H1 (cell line): ENCODE data around the gene PLK5. TPM values are rescaled to one million over a fixed set of nuclear protein-coding genes. Genes with fewer than 3 reads are reported as not detected.

ENCODE experiments used
- BACH1 ChIP-seq: IDR thresholded peaks from 2 replicates; pipeline ENCODE4 v1.6.1; 2012; ENCODE audit warnings: low read length, improper control_type of control experiment
- BCL11A ChIP-seq, 2 experiments: IDR thresholded peaks; one replicate each; pipeline ENCODE4 v1.6.1; 2011; ENCODE audit warnings: low read depth in 2 of 2, low read length in 2 of 2, mild to moderate bottlenecking in 2 of 2
- BRCA1 ChIP-seq: IDR thresholded peaks from 2 replicates; pipeline ENCODE4 v1.6.1; 2012; ENCODE audit warnings: low read depth, low read length, improper control_type of control experiment
- CTCF ChIP-seq, 3 experiments: IDR thresholded peaks; 1 replicate in 2 of 3; 2 replicates in 1 of 3; pipeline versions ENCODE4 v1.5.1 to v1.6.1; 2011; ENCODE audit warnings: low read length in 3 of 3, mild to moderate bottlenecking in 3 of 3, inconsistent platforms in 2 of 3, low read depth in 1 of 3, moderate library complexity in 1 of 3; ENCODE audit not compliant: insufficient read depth in 1 of 3; ENCODE audit errors: control extremely low read depth in 1 of 3
- EP300 ChIP-seq, 2 experiments: IDR thresholded peaks; 1 replicate in 1 of 2; 2 replicates in 1 of 2; pipeline ENCODE4 v1.6.1; 2011 to 2012; ENCODE audit warnings: low read depth in 2 of 2, low read length in 2 of 2, mild to moderate bottlenecking in 2 of 2, borderline replicate concordance in 1 of 2, inconsistent platforms in 1 of 2, moderate library complexity in 1 of 2
- EZH2 ChIP-seq: fragments of 200-600 bp; sonication (generic); IDR thresholded peaks from 2 replicates; pipeline ENCODE4 v1.7.1; 2012; ENCODE audit warnings: low read depth, mild to moderate bottlenecking, moderate library complexity, low read length, inconsistent platforms; ENCODE audit not compliant: severe bottlenecking
- GABPA ChIP-seq: IDR thresholded peaks from 2 replicates; pipeline ENCODE4 v1.6.1; 2011; ENCODE audit warnings: mild to moderate bottlenecking, low read length, moderate library complexity, borderline replicate concordance; ENCODE audit not compliant: insufficient read depth
- HDAC2 ChIP-seq, 2 experiments: fragments of 300-600 bp in 1 of 2; sonication (generic) in 1 of 2; IDR thresholded peaks; 2 replicates each; pipeline ENCODE4 v1.6.1; 2011 to 2012; ENCODE audit warnings: low read depth in 2 of 2, low read length in 2 of 2, mild to moderate bottlenecking in 2 of 2, moderate library complexity in 2 of 2, borderline replicate concordance in 1 of 2, inconsistent platforms in 1 of 2
- JUN ChIP-seq: IDR thresholded peaks from 2 replicates; pipeline ENCODE4 v1.6.1; 2011; ENCODE audit warnings: low read depth, mild to moderate bottlenecking, improper control_type of control experiment, low read length
- JUND ChIP-seq: IDR thresholded peaks from 2 replicates; pipeline ENCODE4 v1.6.1; 2011; ENCODE audit warnings: mild to moderate bottlenecking, improper control_type of control experiment, low read length
- KDM5A ChIP-seq: fragments of 200-600 bp; IDR thresholded peaks from 2 replicates; pipeline ENCODE4 v1.7.1; 2012; ENCODE audit warnings: mild to moderate bottlenecking, low read length, inconsistent platforms, mixed read lengths
- MAFK ChIP-seq: IDR thresholded peaks from 2 replicates; pipeline ENCODE4 v1.6.1; 2012; ENCODE audit warnings: low read depth, mild to moderate bottlenecking, improper control_type of control experiment, low read length
- MAX ChIP-seq: IDR thresholded peaks from 2 replicates; pipeline ENCODE4 v1.6.1; 2012; ENCODE audit warnings: inconsistent platforms
- NANOG ChIP-seq: IDR thresholded peaks from 2 replicates; pipeline ENCODE4 v1.6.1; 2011; ENCODE audit warnings: low read length, low read depth, mild to moderate bottlenecking, inconsistent platforms; ENCODE audit not compliant: insufficient read depth, poor library complexity, severe bottlenecking
- RAD21 ChIP-seq, 2 experiments: IDR thresholded peaks in 1 of 2; conservative IDR thresholded peaks in 1 of 2; 2 replicates each; pipeline ENCODE4 v1.6.1; 2011; ENCODE audit warnings: low read depth in 2 of 2, low read length in 2 of 2, improper control_type of control experiment in 1 of 2, inconsistent platforms in 1 of 2, mild to moderate bottlenecking in 1 of 2, moderate library complexity in 1 of 2
- SP4 ChIP-seq: IDR thresholded peaks from 2 replicates; pipeline ENCODE4 v1.6.1; 2012; ENCODE audit warnings: low read length, inconsistent platforms
- SUZ12 ChIP-seq: fragments of 200-600 bp; sonication (generic); IDR thresholded peaks from 2 replicates; pipeline ENCODE4 v1.6.1; 2012; ENCODE audit warnings: mild to moderate bottlenecking, inconsistent platforms, low read length, moderate library complexity, mixed read lengths
- TBP ChIP-seq: IDR thresholded peaks from 2 replicates; pipeline ENCODE4 v1.6.1; 2011; ENCODE audit warnings: low read depth, low read length, improper control_type of control experiment
- TCF12 ChIP-seq: IDR thresholded peaks from 2 replicates; pipeline ENCODE4 v1.6.1; 2011; ENCODE audit warnings: low read depth, mild to moderate bottlenecking, low read length
- polyA plus RNA-seq, 7 experiments: library from polyadenylated mRNA; depleted of rRNA in 3 of 7; stranded (reverse) in 5 of 7; unstranded in 2 of 7; fragments of >200 nt in 5 of 7; fragments of 200-250 nt in 2 of 7; gene quantifications; 1 replicate in 5 of 7; 2 replicates in 1 of 7; 4 replicates in 1 of 7; pipeline versions ENCODE4 v1.2.1 to v1.2.3, GENCODE V29; 2011 to 2013; ENCODE audit warnings: missing spikeins in 2 of 7, mixed read lengths in 2 of 7
- total RNA-seq: library from RNA; stranded (reverse); fragmentation: NEBNext Ultra II Directional; extraction: Animal tissue kit (Norgen Biotek cat#: 25700); gene quantifications from 2 replicates; pipeline ENCODE4 v1.2.1, GENCODE V29; 2021

Gene PLK5
- total and polyA plus RNA-seq, 2 of the 8 experiments (the other 6 are each of a cell fraction or from before 2014, with no cell fraction given): 0.43 to 0.45 TPM

GRCh38 chr19:1513499-1514294, 10.2 kb upstream of the PLK5 start (continued):
- TF ChIP-seq CTCF (IDR thresholded peaks at IDR 0.05; ENCODE audit: control extremely low read depth in 1 of 3, insufficient read depth in 1 of 3, low read depth in 1 of 3, low read length in 3 of 3) (peak; percentile 67 to 82 (median 71)), BRCA1 (no peak), GABPA (no peak), SUZ12 (no peak), RAD21 (IDR thresholded peaks at IDR 0.05 in 1 of 2, conservative IDR thresholded peaks at IDR 0.05 in 1 of 2; ENCODE audit: low read depth in 2 of 2, low read length in 2 of 2) (peak; percentile 19 to 52; a peak in 3 of 4 replicates), TCF12 (no peak), JUND (no peak), HDAC2 (IDR thresholded peaks at IDR 0.05; ENCODE audit: borderline replicate concordance in 1 of 2, low read depth in 2 of 2, low read length in 2 of 2) (no peak), MAFK (no peak), TBP (no peak), EZH2 (no peak), KDM5A (no peak), JUN (no peak), NANOG (no peak), EP300 (IDR thresholded peaks at IDR 0.05; ENCODE audit: borderline replicate concordance in 1 of 2, low read depth in 2 of 2, low read length in 2 of 2) (no peak), BCL11A (IDR thresholded peaks at IDR 0.05; ENCODE audit: low read depth in 2 of 2, low read length in 2 of 2) (no peak), BACH1 (peak; percentile 41; the same call in 1 of the 2 replicates), SP4 (no peak), MAX (no peak)
